Activated T-helper 1 cell treated with anti-CD3 and anti-CD28 coated beads, Interleukin-2, amount 50 U/mL, for 16 hours (primary cell): ENCODE results near the gene LHX5.

Source experiments
- DNase-seq, 2 donors: peaks; one replicate each; pipeline ENCODE4 v3.0.0-alpha.2; 2020; ENCODE audit warnings: low read depth in 1 of 2, low spot score in 1 of 2

LHX5 gene

DNA sequence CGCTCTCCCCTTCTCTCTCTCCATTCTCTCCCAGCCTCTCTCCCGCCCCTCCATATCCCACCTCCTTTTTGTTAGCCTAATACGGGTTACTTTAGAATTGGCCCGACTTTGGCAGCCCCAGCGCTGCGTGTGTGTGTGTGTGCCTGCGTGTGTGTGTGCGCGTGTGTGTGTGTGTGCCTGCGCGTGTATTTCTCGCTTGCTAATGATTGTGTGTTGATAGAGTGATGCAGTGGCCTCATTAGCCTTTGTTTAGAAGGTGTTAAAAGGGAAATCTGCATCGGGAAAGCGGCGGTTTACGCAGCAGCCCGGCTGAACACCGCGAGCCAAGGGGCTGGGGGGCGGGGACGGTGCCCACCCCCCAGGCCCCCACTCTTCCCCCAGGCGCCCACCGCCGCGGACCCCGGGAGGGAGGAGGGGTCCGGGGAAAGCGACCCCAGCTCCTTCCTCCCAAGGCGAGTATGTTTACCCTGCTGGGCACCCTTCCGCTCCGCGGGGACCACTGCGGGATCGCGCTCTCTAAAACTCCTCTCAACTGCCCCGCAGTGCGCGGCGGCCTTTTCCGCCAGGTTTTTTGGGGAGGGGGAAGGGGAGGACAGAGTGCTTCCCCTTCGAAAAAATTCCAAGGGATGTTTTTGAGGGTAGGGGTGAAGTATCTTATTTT is 6.8 kb upstream of the LHX5 start:
- no peak for DNase-seq

- DNase-seq = no peak
Observed at GRCh38 chr12:113477842-113478215, 6.2 kb upstream of the LHX5 start.

GRCh38 chr12:113477171-113477841 is 5.6 kb upstream of the LHX5 start:
- DNase-seq = no peak

DNA sequence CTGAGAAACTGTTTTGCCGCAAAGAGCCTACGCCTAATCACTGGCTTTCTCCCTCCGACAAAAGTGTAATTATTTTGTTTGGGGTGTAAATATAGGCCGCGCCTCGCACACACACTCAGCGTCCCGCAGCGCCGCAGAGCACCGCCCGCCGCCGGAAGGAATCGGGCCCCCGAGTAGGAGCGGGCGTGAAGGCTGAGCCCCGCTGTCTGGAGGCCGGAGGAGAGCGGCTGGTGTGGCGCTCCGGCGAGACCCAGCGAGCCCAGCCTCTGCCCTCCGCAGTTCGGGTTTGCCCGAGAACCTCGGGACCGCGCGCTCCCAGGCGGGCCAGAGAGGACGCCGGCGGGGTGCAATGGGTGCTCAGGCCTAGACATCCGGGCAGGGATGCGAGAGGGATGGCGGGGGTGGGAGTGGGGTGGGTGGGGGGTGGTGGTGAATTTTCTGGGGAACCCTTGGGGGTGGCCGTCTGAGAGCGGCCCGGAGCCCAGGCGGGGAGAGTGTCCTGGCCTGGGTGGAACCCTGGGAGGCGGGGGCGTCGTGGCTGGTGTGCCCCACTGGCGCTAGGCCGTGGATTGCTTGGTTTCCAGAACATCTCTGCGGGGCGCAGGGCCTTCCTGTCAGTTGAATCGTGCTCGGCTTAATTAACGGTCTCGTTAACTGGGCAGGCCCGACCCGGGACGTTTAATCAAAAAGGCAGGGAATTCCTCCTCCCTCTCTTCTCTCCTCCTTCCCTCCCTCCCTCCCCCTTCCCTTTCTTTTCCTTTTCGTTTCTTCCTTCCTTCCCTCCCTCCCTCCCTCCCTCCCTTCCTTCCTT is 4.7 kb upstream of the LHX5 start:
- DNase-seq = no peak

DNA sequence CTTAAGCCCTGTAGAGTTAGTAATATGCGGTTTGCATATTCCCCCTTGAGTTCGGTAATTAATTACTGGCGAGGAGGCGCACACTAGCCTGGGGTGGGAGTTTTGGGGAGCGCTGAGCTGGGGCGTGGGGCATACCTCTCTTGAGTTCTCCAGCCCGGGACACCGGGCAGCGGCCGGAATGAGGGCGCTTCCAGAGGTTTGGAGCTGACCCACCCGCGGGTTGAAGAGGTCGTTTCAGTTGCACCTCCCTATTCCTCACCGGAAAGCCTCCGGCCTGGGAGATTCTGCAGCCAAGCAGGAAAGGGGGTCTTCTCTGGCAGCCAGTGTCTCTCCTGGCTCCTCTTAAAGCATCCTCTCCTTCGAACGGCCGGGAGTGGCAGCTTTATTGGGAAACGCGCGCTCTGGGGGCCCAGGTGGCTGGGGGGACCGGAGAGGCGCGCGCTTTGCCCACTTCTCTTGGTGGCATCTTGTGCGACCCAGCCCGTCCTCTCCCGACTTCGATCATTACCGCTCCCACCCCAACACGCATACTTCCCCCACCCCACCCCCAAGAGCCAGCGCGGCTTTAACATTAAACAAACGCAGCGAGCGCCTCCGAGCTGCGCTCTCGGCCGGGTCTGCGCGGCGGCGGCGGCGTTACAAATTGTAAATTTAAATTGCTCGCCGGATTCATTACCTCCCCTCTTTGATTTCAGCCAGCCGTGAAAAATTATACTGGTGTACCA is 3.9 kb upstream of the LHX5 start:
- DNase-seq = no peak

DNA sequence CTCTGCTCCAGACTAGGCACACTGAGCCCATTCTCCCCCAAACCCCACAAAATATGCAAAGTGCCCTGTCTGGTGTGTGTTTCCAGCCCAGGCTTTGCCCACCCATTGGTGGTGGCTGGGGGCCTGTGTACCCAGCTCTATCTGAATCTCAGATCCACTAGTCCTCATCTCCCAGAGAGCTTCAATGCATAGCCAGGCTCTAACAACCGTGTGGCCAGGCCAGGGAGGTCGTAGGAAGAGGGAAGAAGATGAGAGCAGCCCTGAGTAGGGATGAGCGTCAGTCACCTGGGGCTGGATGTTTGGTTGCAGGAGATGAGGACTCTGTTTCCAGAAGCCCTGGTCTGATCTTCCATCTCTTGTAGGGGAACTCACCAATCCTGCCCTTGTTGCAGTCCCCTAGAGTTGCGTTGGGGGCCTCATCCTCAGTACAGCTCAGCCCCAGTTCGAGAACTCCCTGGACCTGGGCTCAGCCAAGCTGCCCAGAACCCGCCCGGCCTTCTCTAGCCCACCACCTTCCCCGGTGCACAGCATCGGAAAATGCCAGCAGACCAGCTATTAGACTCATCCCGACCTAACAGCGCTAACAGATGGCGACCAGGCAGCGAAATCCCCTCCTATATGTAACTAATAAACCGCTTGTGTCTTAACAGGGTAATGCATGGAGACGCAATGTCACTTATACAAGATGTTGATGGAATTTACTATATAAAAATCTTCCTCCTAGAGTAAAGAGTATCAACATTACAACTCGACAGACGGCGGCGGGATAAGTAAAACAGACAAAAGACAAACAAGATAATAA is 3.2 kb upstream of the LHX5 start:
- DNase-seq = no peak

- no peak for DNase-seq
Observed at GRCh38 chr12:113473942-113474341, 2.3 kb upstream of the LHX5 start.

GRCh38 chr12:113473400-113473799 is 1.7 kb upstream of the LHX5 start:
- no peak for DNase-seq

GRCh38 chr12:113472191-113473121 is 785 bp upstream of the LHX5 start:
- DNase-seq = no peak

DNA sequence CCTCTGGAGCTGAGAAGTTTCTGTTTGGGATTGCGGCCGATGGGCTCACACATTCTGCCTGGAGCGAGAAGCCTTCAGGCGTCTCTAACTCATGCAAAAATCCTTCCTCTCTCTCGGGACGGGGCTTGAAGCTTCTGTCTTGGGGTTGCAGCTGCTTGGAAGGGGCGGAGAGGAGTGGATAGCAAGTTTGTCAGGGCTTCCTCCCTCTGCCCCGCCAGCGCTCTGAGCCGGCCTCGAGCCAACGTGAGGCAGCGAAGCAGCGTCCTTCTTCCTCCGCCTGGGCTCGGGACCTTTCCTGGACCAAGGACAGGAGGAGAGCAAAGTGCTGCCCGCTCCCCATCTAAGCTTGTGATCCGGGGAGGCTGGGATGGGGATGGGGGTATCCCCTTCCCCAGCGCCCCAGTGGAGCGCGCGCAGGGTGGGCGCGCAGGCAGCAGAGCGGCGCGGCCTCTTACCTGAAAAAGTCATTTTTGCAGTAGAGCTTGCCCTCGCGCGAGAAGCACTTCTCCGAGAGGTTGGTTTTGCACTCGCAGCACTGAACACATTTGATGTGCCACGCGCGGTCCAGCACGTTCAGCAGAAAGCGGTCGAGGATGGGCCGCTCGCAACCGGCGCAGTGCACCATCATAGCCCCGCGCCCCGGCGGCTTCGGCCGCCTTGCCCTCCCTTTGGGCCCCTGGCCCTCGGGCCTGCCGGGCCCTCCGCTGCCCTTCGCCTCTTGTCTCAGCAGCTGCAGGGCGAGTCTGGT is 626 bp downstream of the LHX5 start:
- no peak for DNase-seq

DNA sequence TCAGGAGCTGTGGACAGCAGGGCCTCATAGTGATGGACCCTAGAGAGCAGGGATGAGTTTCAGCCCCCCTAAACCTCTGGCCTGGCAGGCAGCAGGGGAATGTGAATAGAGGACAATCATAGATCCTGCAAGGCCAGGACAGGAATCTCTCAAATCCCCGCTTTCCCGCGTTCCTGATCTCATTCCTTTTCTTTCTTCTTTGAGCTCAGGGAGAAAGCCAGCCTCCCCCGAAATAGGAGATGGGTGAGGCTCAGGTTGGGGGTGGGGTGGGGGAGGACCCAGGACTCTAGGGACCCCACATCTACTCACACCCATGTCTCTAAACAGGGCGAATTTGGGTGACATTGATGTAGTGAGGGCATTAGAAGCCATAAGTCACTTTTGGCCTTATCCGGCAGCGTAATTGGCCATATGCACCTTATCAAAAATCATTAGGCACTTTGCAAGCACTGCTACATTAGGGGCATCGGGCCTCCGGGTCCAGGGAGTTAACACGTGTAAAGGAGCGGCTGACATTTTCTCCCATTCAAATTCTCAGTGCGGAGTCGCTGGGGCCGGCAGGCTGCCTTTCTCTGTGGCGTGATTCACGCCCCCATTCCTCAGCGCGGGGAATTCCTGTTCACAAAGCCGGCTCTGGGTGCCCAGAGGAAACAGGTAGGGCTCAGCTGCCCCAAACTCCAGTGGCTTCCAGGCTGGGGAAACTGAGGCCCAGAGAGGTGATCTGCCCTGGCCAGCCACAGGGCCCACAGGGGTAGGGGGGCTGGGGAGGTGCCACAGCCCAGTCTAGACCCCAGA is 1.5 kb downstream of the LHX5 start:
- no peak for DNase-seq

DNA sequence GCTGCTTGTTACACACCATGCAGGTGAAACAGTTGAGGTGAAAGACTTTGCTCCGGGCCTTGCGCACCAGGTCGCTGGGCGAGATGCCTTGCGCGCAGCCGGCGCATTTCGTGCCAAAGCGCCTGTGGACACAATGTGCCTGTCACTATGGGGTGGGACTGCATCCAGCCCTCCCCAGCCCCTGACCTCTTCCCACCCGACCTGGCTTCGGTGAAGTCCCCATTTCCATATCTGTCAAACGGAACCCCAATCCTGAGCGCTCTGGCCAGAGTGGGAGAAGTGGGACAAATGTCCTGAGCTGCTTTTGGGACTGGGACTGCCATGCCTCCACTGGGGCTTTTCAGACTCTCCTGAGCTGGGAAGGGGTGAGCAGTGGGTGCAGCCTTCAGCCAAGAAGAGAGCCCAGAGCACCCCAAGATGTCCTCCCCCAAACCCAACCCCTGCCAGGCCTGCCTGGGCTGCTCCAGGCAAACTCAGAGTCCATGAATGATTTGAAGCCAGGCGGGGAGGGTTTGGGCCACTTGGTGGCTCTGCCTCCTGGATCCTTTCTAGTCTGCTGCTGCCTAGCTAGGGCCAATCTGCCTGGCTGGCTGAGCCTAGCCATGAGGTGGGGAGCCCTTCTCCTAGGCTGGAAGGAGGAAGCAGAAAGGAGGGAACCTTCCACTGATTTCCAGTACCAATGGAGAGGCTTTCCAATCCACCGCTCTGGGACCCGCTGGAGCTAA is 2.3 kb downstream of the LHX5 start:
- no peak for DNase-seq

DNA sequence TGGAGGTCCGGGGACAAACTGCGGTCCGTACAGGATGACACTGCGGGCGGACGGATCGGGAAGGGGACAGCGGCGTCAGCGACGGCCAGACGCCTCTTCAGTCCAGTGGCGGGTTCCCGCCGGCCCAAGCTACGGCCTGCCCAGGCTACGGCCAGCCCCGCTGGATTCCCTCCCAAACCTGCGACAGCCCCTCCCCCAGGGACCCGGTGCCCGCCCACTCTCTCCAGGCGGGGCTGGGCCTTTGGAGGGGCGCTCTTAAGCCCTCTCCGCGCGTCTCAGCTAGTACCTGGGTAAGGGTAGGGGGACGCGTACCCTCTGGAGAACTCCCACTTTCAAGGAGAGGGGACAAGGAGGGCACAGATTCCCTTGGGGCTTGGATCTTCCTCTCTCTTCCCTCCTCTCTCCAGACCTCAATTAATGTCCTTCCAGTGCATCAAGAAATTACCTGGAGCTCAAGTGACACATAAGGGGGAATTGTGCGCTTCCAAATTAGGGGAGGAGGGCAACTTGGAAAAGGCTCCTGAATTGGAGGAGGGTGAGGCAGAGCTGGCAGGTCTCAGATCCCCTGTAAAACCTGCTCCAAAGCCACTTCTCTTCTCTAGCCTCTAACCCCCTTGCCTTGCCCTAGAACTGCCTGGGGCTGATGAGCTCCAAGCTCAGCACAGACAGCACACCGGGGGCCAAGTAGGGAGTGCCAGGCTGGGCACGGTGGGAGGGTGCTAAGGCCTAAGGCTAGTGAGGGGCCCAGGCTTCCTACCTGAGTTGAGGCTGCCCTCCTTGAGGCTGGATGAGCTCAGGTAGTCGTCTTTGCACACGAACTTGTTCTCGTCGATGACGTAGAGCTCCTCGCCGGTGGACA is 3.1 kb downstream of the LHX5 start:
- no peak for DNase-seq

GRCh38 chr12:113467502-113468364 is 3.9 kb downstream of the LHX5 start:
- DNase-seq = no peak

GRCh38 chr12:113467142-113467501 is 4.5 kb downstream of the LHX5 start:
- DNase-seq = no peak
